Measurements from ENCODE around the gene DOLPP1. TPM values are rescaled to one million over a fixed set of nuclear protein-coding genes. Genes with fewer than 3 reads are reported as not detected.

Gene DOLPP1
- 8.1 and 11.3 TPM in 2 replicates for total RNA-seq

GRCh38 chr9:129080601-129081387 is at the start of gene DOLPP1:
DOLPP1 (plus strand) TSS chr9:129081111; CDS start chr9:129081132, 21 bp downstream.

GRCh38 chr9:129036241-129036922 is 44.5 kb upstream of the DOLPP1 start, which contains the start of gene MIGA2:
MIGA2 (plus strand) TSS chr9:129036626; CDS start chr9:129040595, 3,969 bp downstream.

GRCh38 chr9:129110740-129111527 is 30.0 kb downstream of the DOLPP1 start, which contains the start of the genes CRAT and PTPA:
CRAT (minus strand) TSS chr9:129110793; CDS start chr9:129110509, 284 bp downstream.
PTPA (plus strand) TSS chr9:129111415; CDS start chr9:129111601, 186 bp downstream.

Other genes starting within 250 kb of the DOLPP1 start
- gene KYAT1, start 199.2 kb upstream of the DOLPP1 start, total RNA-seq: 7.3 and 9.8 TPM in 2 replicates
- 41.5 and 54.5 TPM in 2 replicates for gene LRRC8A, start 199.0 kb upstream of the DOLPP1 start, total RNA-seq
- gene PHYHD1, start 160.1 kb upstream of the DOLPP1 start, total RNA-seq: 3.3 and 11.4 TPM in 2 replicates
- 22.4 and 27.6 TPM in 2 replicates for gene DOLK, start 133.5 kb upstream of the DOLPP1 start, total RNA-seq
- 51.4 and 80.2 TPM in 2 replicates for gene NUP188, start 133.4 kb upstream of the DOLPP1 start, total RNA-seq
- gene SH3GLB2, start 52.8 kb upstream of the DOLPP1 start, total RNA-seq: 30.5 and 36.8 TPM in 2 replicates
- gene MIGA2, start 44.5 kb upstream of the DOLPP1 start, total RNA-seq: 16.9 and 24.6 TPM in 2 replicates
- 67.1 and 81.9 TPM in 2 replicates for gene CRAT, start 29.7 kb downstream of the DOLPP1 start, total RNA-seq
- gene PTPA, start 30.3 kb downstream of the DOLPP1 start, total RNA-seq: 71.3 and 81.3 TPM in 2 replicates
- gene IER5L, start 97.2 kb downstream of the DOLPP1 start, total RNA-seq: 39.5 and 47.0 TPM in 2 replicates